ENCODE data around the gene EPB41L2. TPM values are rescaled to one million over a fixed set of nuclear protein-coding genes. Genes with fewer than 3 reads are reported as not detected.

The EPB41L2 gene
- total and polyA plus RNA-seq, 2 experiments from 2014 or later: 27.4 to 35.8 TPM

DNA sequence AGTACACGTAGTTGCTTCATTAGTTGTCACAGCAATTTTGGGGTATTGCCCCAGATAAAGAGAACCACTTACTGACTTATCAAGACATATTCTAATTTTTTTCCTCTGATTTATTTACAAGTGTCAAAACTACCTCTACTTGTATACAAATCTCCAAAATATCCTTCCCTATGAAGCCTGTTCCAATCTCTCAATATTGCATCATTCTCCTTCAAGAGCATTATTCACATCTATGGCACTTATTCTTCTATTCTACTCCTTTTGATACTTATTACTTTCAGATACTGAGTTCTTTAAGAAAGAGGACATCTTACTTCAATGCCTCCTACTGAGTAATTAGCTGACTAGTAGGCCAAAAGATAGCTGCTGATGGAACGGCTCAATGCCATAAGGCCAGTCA is 130.6 kb downstream of the EPB41L2 start:
- no peak overlapping the region for H3K4me3 ChIP-seq
- H3K36me3 ChIP-seq (replicated peaks; ENCODE audit: insufficient read depth, low read depth): no peaks in the 10 kb centered on the region
- TF ChIP-seq, protein P1, sequence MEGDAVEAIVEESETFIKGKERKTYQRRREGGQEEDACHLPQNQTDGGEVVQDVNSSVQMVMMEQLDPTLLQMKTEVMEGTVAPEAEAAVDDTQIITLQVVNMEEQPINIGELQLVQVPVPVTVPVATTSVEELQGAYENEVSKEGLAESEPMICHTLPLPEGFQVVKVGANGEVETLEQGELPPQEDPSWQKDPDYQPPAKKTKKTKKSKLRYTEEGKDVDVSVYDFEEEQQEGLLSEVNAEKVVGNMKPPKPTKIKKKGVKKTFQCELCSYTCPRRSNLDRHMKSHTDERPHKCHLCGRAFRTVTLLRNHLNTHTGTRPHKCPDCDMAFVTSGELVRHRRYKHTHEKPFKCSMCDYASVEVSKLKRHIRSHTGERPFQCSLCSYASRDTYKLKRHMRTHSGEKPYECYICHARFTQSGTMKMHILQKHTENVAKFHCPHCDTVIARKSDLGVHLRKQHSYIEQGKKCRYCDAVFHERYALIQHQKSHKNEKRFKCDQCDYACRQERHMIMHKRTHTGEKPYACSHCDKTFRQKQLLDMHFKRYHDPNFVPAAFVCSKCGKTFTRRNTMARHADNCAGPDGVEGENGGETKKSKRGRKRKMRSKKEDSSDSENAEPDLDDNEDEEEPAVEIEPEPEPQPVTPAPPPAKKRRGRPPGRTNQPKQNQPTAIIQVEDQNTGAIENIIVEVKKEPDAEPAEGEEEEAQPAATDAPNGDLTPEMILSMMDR (IDR thresholded peaks at IDR 0.05; ENCODE audit: poor library complexity): no peak
- no peak for TF ChIP-seq EZH2phosphoT487 (IDR thresholded peaks at IDR 0.05; ENCODE audit: low read depth, severe bottlenecking, unreplicated experiment)
- TF ChIP-seq EZH2 (IDR thresholded peaks at IDR 0.05; ENCODE audit: borderline replicate concordance): no peak
- peaks cover 41% of the 10 kb centered on the region for H3K4me1 ChIP-seq (ENCODE audit: insufficient read depth)
- H4K20me1 ChIP-seq (ENCODE audit: insufficient read depth, poor library complexity, severe bottlenecking): no peaks in the 10 kb centered on the region
- H3K27ac ChIP-seq: no peak overlapping the region
- no peak overlapping the region for H3K4me2 ChIP-seq
- 93% methylated on average over 2 of the region's 2 CpGs for WGBS (ENCODE audit: low lambda C conversion rate, missing lambda C conversion rate)
- H3K27me3 ChIP-seq: no peaks in the 10 kb centered on the region
- H3K9me3 ChIP-seq (ENCODE audit: low read depth): no peaks in the 10 kb centered on the region
- no peaks in the 10 kb centered on the region for H3K9me2 ChIP-seq (replicated peaks; ENCODE audit: insufficient read depth)
- H3K79me2 ChIP-seq: peaks cover 36% of the 10 kb centered on the region
- no peak for DNase-seq (ENCODE audit: low spot score)
- no peak overlapping the region for H2AFZ ChIP-seq

DNA sequence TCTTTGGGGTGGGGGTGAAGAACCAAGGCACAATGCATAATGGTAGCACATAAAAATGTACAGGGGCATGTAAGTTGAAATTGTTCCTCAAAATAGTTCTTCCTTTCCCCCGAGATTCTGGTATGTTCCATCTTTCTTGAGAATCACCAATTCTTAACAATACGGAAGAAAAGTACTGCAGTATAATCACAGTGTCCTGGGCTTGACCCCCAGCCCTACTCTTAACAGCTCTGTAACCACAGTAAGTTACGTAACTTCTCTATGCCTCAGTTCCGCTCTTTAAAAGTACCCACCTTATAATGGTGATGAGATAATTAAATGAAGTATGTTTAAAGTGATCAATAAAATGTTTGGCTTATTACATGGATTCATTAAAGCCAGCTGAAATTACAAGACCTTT is 131.4 kb downstream of the EPB41L2 start:
- WGBS (ENCODE audit: low lambda C conversion rate, missing lambda C conversion rate): 94% methylated on average over 4 of the region's 4 CpGs
- Histone ChIP-seq H3K79me2 (peaks cover 36% of the 10 kb centered on the region), H3K9me2 (replicated peaks; ENCODE audit: insufficient read depth) (no peaks in the 10 kb centered on the region), H3K4me1 (ENCODE audit: insufficient read depth) (peaks cover 38% of the 10 kb centered on the region), H3K27ac (no peak overlapping the region), H3K9me3 (ENCODE audit: low read depth) (no peaks in the 10 kb centered on the region), H3K27me3 (no peaks in the 10 kb centered on the region), H3K36me3 (replicated peaks; ENCODE audit: insufficient read depth, low read depth) (no peaks in the 10 kb centered on the region), H3K4me2 (no peak overlapping the region), H2AFZ (no peak overlapping the region), H3K4me3 (no peak overlapping the region), H4K20me1 (ENCODE audit: insufficient read depth, poor library complexity, severe bottlenecking) (no peaks in the 10 kb centered on the region)
- TF ChIP-seq, protein P1 (IDR thresholded peaks at IDR 0.05; ENCODE audit: poor library complexity): no peak
- no peak for DNase-seq (ENCODE audit: low spot score)

DNA sequence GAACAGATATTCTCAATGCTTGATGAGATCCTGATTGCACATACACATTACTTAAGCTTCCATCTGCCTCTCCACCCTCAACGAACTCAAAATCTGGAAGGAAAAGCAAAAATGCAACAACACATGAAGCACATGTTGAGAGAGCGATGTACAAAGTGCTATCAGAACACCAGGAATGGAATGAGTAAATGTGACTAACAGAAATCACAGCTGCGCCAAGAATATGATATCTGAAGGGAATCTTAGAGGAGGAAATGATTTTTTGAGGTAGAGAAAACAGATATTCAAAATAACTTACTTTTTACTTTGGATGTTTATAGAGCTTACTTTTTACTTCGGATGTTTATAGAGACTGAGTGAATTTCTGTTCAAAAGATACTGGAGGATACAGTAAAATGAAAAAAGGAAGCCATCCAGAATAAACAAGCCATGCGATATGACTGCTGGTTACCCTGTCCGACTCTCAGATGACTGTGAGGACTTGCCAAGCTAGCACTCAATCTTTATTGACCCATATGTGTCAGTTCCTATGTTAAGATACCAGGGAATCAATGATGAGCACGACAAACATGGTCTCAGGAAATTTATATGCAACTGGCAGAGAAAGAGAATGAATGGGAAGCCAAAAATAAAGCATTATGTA is 133.9 kb downstream of the EPB41L2 start:
- TF ChIP-seq EZH2phosphoT487 (IDR thresholded peaks at IDR 0.05; ENCODE audit: low read depth, severe bottlenecking, unreplicated experiment): no peak
- no peak for TF ChIP-seq EZH2 (IDR thresholded peaks at IDR 0.05; ENCODE audit: borderline replicate concordance)
- TF ChIP-seq, protein P1 (IDR thresholded peaks at IDR 0.05; ENCODE audit: poor library complexity): no peak
- no peak for DNase-seq (ENCODE audit: low spot score)
- peaks cover 18% of the 10 kb centered on the region for H3K4me1 ChIP-seq (ENCODE audit: insufficient read depth)
- no peak overlapping the region for H3K4me2 ChIP-seq
- peaks cover 3% of the 10 kb centered on the region for H3K9me2 ChIP-seq (replicated peaks; ENCODE audit: insufficient read depth)
- no peak overlapping the region for H3K27ac ChIP-seq
- WGBS (ENCODE audit: low lambda C conversion rate, missing lambda C conversion rate): 79% methylated on average over 7 of the region's 7 CpGs
- no peaks in the 10 kb centered on the region for H3K27me3 ChIP-seq
- H3K4me3 ChIP-seq: no peak overlapping the region
- no peaks in the 10 kb centered on the region for H3K36me3 ChIP-seq (replicated peaks; ENCODE audit: insufficient read depth, low read depth)
- no peaks in the 10 kb centered on the region for H4K20me1 ChIP-seq (ENCODE audit: insufficient read depth, poor library complexity, severe bottlenecking)
- H2AFZ ChIP-seq: no peak overlapping the region
- no peaks in the 10 kb centered on the region for H3K9me3 ChIP-seq (ENCODE audit: low read depth)
- H3K79me2 ChIP-seq: peaks cover 38% of the 10 kb centered on the region
